Stomach (tissue), 4 donors: Measurements from ENCODE around the gene ALB.

Source experiments
- CTCF ChIP-seq, 7 experiments: fragments of 450-650 bp in 4 of 7; fragments of 200-600 bp in 3 of 7; sonication (generic) in 3 of 7; IDR thresholded peaks; one replicate each; pipeline ENCODE4 v1.5.1; 2016 to 2019; ENCODE audit warnings: antibody characterized with exemption in 7 of 7, control low read depth in 2 of 7, mild to moderate bottlenecking in 1 of 7
- EP300 ChIP-seq: sonication (generic); formaldehyde crosslinking; IDR thresholded peaks from one replicate; pipeline ENCODE4 v1.6.1; 2017; ENCODE audit warnings: antibody characterized with exemption
- POLR2A ChIP-seq, 4 donors: fragments of 450-650 bp; IDR thresholded peaks; one replicate each; pipeline ENCODE4 v1.6.1; 2016; ENCODE audit warnings: antibody characterized with exemption in 4 of 4, control low read depth in 2 of 4, mild to moderate bottlenecking in 1 of 4, moderate library complexity in 1 of 4
- POLR2AphosphoS5 ChIP-seq, 3 donors: sonication (generic); formaldehyde crosslinking; IDR thresholded peaks; one replicate each; pipeline ENCODE4 v1.6.1; 2016; ENCODE audit warnings: antibody characterized with exemption in 3 of 3

- no peak for TF ChIP-seq CTCF (IDR thresholded peaks at IDR 0.05)
- no peak for TF ChIP-seq POLR2A (IDR thresholded peaks at IDR 0.05)
- TF ChIP-seq EP300, result no peak
- TF ChIP-seq POLR2AphosphoS5 (IDR thresholded peaks at IDR 0.05), result no peak
Observed at GRCh38 chr4:73448448-73449203, 44.5 kb downstream of the ALB start.
